K562 (cell line): ENCODE data around the gene SEPTIN1. TPM values are rescaled to one million over a fixed set of nuclear protein-coding genes. Genes with fewer than 3 reads are reported as not detected.

Source experiments
- ADNP ChIP-seq: fragments of 200-800 bp; sonication (Bioruptor generic); IDR thresholded peaks from 2 replicates; pipeline ENCODE4 v1.6.1; 2016; ENCODE audit warnings: missing genetic modification characterization, missing compliant biosample characterization
- AFF4 ChIP-seq: sonication (generic); formaldehyde crosslinking; IDR thresholded peaks from 2 replicates; pipeline ENCODE4 v1.8.0; 2023; ENCODE audit warnings: mild to moderate bottlenecking, missing genetic modification reagents
- EWSR1 ChIP-seq: fragments of 450-650 bp; IDR thresholded peaks from 2 replicates; pipeline ENCODE4 v1.6.1; 2018; ENCODE audit warnings: borderline replicate concordance, mild to moderate bottlenecking, low read depth, moderate library complexity; ENCODE audit not compliant: partially characterized antibody
- LCOR ChIP-seq: sonication (generic); formaldehyde crosslinking; IDR thresholded peaks from 2 replicates; pipeline ENCODE4 v1.8.0; 2022; ENCODE audit warnings: mild to moderate bottlenecking, missing genetic modification reagents
- MED1 ChIP-seq: sonication (generic); formaldehyde crosslinking; IDR thresholded peaks from 2 replicates; pipeline ENCODE4 v1.8.1; 2023; ENCODE audit warnings: missing genetic modification reagents, borderline replicate concordance
- MXD1 ChIP-seq: fragments of 250-450 bp; sonication (Bioruptor Pico); IDR thresholded peaks from 2 replicates; pipeline ENCODE4 v1.8.0; 2021; ENCODE audit warnings: borderline replicate concordance, mild to moderate bottlenecking, moderate library complexity; ENCODE audit not compliant: poor library complexity, severe bottlenecking
- NCOA1 ChIP-seq: fragments of 450-650 bp; IDR thresholded peaks from 2 replicates; pipeline ENCODE4 v1.6.1; 2016; ENCODE audit warnings: low read depth
- NELFE ChIP-seq: IDR thresholded peaks from 2 replicates; pipeline ENCODE4 v1.6.1; 2011; ENCODE audit warnings: mild to moderate bottlenecking; ENCODE audit not compliant: insufficient read depth, insufficient read length
- NFXL1 ChIP-seq: fragments of 450-650 bp; formaldehyde crosslinking; IDR thresholded peaks from 2 replicates; pipeline ENCODE4 v1.4.0; 2021; ENCODE audit warnings: mild to moderate bottlenecking
- POLR2B ChIP-seq: fragments of 450-650 bp; IDR thresholded peaks from 2 replicates; pipeline ENCODE4 v1.6.1; 2018; ENCODE audit warnings: low read depth; ENCODE audit not compliant: partially characterized antibody
- POLR3A ChIP-seq: IDR thresholded peaks from 2 replicates; pipeline ENCODE4 v1.6.1; 2011; ENCODE audit warnings: borderline replicate concordance, mild to moderate bottlenecking, moderate library complexity; ENCODE audit not compliant: insufficient read length, insufficient read depth; ENCODE audit errors: extremely low read depth
- PYGO2 ChIP-seq: fragments of 450-650 bp; IDR thresholded peaks from 2 replicates; pipeline ENCODE4 v1.6.1; 2016; ENCODE audit warnings: mild to moderate bottlenecking, missing genetic modification characterization, moderate library complexity, missing compliant biosample characterization
- RBM14 ChIP-seq: fragments of 200-400 bp; formaldehyde crosslinking; IDR thresholded peaks from 2 replicates; pipeline ENCODE4 v1.6.1; 2018; ENCODE audit warnings: low read depth, mild to moderate bottlenecking, low read length, moderate library complexity, borderline replicate concordance; ENCODE audit not compliant: insufficient read depth
- STAT6 ChIP-seq: sonication (generic); formaldehyde crosslinking; IDR thresholded peaks from 2 replicates; pipeline ENCODE4 v1.8.1; 2023; ENCODE audit warnings: mild to moderate bottlenecking, missing genetic modification reagents
- TAF9B ChIP-seq: fragments of 450-650 bp; IDR thresholded peaks from 2 replicates; pipeline ENCODE4 v1.6.1; 2018; ENCODE audit warnings: mild to moderate bottlenecking; ENCODE audit not compliant: partially characterized antibody
- TEAD1 ChIP-seq, 2 experiments: fragments of 450-650 bp in 1 of 2; sonication (generic) in 1 of 2; formaldehyde crosslinking; IDR thresholded peaks; 2 replicates each; pipeline versions ENCODE4 v1.4.0 to v1.8.0; 2020 to 2022; ENCODE audit warnings: mild to moderate bottlenecking in 2 of 2, missing genetic modification reagents in 1 of 2
- ZBTB43 ChIP-seq: sonication (generic); formaldehyde crosslinking; IDR thresholded peaks from 2 replicates; pipeline ENCODE4 v1.8.0; 2023; ENCODE audit warnings: mild to moderate bottlenecking, missing genetic modification reagents
- ZBTB7A ChIP-seq: IDR thresholded peaks from 2 replicates; pipeline ENCODE4 v1.6.1; 2011; ENCODE audit warnings: low read depth, mild to moderate bottlenecking, low read length, moderate library complexity, borderline replicate concordance; ENCODE audit not compliant: control insufficient read depth
- ZNF174 ChIP-seq: fragments of 250-450 bp; sonication (Bioruptor Pico); IDR thresholded peaks from 2 replicates; pipeline ENCODE4 v1.4.0; 2020; ENCODE audit warnings: mild to moderate bottlenecking
- ZNF695 ChIP-seq: fragments of 450-650 bp; formaldehyde crosslinking; IDR thresholded peaks from 2 replicates; pipeline ENCODE4 v1.4.0; 2020; ENCODE audit warnings: mild to moderate bottlenecking, moderate library complexity
- polyA plus RNA-seq, 8 experiments: library from polyadenylated mRNA; depleted of rRNA in 4 of 8; stranded (reverse) in 5 of 8; unstranded in 3 of 8; fragments of >200 nt; fragmentation: Nextera tagmentation in 2 of 8; fragmentation: Illumina TruSeq in 1 of 8; extraction: Ambion mirVana in 2 of 8; extraction: Trizol in 1 of 8; gene quantifications; 2 replicates each; pipeline versions ENCODE4 v1.2.1 to v1.2.3, GENCODE V29; 2011 to 2014; ENCODE audit warnings: inconsistent platforms in 1 of 8, missing spikeins in 1 of 8
- total RNA-seq, 7 experiments: library from RNA; depleted of rRNA in 6 of 7; stranded (reverse); fragments of >200 nt in 6 of 7; fragmentation: Illumina TruSeq in 2 of 7; extraction: Trizol in 2 of 7; gene quantifications; 2 replicates each; pipeline versions ENCODE4 v1.2.1 to v1.2.3, GENCODE V29; 2011 to 2021; ENCODE audit warnings: low replicate concordance in 1 of 7

Gene SEPTIN1
- total and polyA plus RNA-seq, 9 of the 15 experiments (the other 6 are each of a cell fraction or from before 2014, with no cell fraction given), result 0.23 to 5.6 (median 1.7) TPM; not detected in 1

GRCh38 chr16:30395992-30396585, 13.7 kb upstream of the SEPTIN1 start (continued):
- TF ChIP-seq ZNF695 (CRISPR knock-in tag), result no peak
- no peak for TF ChIP-seq PYGO2 (tag)
- TF ChIP-seq POLR2B, result no peak
- TF ChIP-seq ZBTB43 (CRISPR knock-in tag), result no peak
- no peak for TF ChIP-seq TAF9B
- TF ChIP-seq LCOR, result peak; percentile 57; the same call in 1 of the 2 replicates
- no peak for TF ChIP-seq ADNP (tag)
- TF ChIP-seq NCOA1, result no peak
- TF ChIP-seq POLR3A, result no peak
- no peak for TF ChIP-seq MED1 (CRISPR knock-in tag)
- no peak for TF ChIP-seq ZNF174 (CRISPR knock-in tag)
- no peak for TF ChIP-seq AFF4 (CRISPR knock-in tag)
- no peak for TF ChIP-seq RBM14
- no peak for TF ChIP-seq EWSR1
- TF ChIP-seq MXD1 (CRISPR knock-in tag), result no peak
- TF ChIP-seq ZBTB7A, result 0 out of 2 replicates have a peak, but pooled peaks have one; percentile 31
- no peak for TF ChIP-seq STAT6 (CRISPR knock-in tag)
- TF ChIP-seq TEAD1 (CRISPR knock-in tag; IDR thresholded peaks at IDR 0.05), result no peak
- TF ChIP-seq NELFE, result no peak
- TF ChIP-seq NFXL1 (CRISPR knock-in tag), result no peak
